Inferior parietal cortex (tissue), 1 donor: ENCODE measurements around the gene SPRED3.

Experiments
- DNase-seq: peaks from one replicate; pipeline ENCODE4 v3.0.0-alpha.2; 2016; ENCODE audit errors: extremely low spot score

Gene SPRED3

GRCh38 chr19:38445362-38445761 is 56.9 kb downstream of the SPRED3 start:
- DNase-seq = no peak

GRCh38 chr19:38448225-38448624 is 59.7 kb downstream of the SPRED3 start:
- no peak for DNase-seq
